CMK (cell line): ENCODE measurements around the gene INKA1.
"Not testable (repeated sequence)": the region's sequence is repeated elsewhere in the genome, so short reads cannot be mapped to it uniquely, and the experiment has no call there.

Experiments used
- DNase-seq: peaks from one replicate; pipeline ENCODE4 v3.0.0-alpha.2; 2010; ENCODE audit warnings: low read depth

Gene INKA1

DNA sequence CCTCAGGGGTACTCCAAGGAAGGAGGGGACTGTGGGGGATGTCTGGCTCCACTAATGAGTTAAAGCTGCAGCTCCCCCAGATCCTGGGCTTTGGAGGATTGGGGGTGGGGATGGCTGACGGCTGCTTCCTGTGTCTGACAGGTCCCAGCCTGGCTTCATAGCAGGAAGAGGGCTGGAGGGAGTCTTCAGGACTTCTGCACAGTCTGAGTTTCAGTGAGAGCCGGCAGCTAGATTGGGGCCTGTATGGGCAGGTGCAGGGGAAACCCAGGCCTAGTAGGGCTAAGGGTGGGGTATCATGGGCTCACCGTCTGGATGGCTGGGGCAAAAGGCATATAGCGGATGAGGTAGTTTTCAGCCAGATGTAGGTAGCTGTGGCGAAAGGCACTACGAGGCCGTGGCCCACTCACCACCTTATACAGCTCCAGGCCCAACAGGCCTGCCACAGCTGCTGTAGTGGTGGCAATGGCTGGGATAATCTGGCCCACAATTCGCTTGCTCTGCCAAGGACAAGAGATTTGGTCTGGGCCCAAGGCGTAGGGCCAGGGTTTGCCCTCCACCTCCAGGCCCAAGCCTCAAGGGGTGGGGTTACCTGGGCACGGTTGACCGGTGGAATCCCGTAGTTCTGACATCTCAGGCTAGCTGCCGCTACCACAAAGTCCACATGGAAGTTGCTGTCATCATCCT, 4.5 kb downstream of the INKA1 start:
- peak; percentile 87 for DNase-seq

DNA sequence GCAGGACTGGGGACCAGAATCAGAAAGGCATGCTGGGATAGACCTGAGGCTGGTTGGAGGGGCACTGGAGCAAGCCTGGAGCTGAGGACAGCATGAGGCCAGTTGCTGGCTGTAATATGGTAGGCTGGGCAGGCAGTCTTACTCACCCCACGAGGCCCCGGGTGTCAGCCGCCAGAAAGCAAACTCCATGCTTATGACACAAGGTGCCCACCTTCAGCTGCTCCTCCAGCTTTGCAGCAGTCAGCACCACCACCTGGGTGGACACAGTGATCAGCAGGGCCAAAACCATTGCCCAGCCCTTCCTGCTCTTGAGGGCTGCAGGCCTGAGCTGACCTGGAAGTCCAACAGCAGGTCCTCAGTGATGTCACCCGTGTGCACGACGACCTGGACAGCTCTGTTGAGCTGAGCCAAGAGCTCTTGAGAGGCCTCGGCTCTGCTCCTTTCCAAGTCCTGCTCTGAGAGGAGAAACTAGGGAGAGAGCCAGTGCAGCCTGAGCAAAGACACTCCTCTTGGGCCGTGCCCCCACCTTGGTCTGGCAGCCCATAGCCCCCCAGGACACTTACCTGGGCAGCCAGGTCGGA, 9.9 kb downstream of the INKA1 start:
- DNase-seq, result no peak

DNA sequence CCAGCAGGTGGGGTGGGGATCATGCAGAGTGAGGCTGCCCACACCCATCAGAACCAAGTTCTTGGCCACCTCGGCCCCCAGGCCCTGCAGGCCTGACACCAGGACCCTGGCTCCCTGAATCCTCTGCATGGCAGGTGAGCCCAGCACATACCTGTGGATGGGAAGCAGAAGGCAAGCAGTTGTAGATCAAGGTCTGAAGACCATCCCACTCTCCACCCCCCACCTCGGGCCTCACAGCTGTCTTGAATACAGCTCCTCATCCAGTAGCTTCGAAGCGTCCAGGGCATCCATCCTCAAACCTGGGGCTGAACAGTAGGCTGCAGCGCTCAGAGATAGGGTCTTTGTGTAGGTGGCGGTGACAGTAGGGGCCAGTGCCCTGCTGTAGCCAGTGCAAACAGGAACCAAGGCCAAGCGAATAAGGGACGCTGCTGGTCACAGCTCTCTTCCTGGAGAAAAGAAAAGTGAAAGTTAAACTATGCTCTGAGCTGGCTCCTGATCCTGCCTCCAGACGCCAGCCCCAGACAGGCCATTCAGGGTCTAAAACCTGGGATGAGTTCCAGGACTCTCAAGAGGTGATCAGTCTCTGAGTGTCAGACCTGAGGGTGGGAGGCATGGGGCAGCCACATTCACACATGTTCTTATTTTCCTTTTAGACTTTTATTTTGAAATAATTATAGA, 10.6 kb downstream of the INKA1 start, which contains the start of gene UBA7:
UBA7 (minus strand) TSS at position 457 of the 678 bp plus-strand sequence; CDS start at position 291, 166 bp downstream.
- no peak for DNase-seq

DNA sequence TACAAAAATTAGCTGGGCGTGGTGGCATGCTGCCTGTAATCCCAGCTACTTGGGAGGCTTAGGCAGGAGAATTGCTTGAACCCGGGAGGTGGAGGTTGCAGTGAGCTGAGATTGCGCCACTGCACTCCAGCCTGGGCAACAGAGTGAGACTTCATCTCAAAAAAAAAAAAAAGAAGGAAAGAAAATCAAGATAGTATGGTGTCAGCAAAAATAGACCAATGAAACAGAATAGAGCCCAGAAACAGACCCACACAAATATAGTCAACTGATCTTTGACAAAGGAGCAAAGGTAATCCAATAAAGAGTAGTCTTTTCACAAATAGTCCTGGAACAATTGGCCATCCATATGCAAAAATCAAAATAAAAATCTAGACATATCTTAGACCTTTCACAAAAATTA, 20.1 kb downstream of the INKA1 start:
- DNase-seq, result not testable (repeated sequence)

DNA sequence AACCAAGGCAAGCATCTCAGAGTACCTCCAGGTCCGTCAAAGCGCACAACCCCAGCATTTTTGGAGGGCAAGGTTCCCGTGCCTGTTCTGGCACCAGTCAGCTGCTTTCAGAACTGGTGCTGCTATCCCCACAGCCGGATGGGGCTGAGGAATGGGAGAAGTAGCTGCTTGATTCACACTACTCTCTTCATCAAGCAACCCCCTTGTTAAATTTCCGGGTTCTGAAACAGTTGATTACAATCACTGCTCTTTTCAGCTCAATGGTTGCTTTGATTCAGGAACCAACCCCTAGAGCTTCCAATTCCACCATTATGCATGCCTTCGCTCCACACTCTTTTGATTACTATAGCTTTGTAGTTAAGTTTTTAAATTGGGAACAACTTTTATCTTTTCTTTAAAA, 23.0 kb downstream of the INKA1 start:
- DNase-seq, result no peak

DNA sequence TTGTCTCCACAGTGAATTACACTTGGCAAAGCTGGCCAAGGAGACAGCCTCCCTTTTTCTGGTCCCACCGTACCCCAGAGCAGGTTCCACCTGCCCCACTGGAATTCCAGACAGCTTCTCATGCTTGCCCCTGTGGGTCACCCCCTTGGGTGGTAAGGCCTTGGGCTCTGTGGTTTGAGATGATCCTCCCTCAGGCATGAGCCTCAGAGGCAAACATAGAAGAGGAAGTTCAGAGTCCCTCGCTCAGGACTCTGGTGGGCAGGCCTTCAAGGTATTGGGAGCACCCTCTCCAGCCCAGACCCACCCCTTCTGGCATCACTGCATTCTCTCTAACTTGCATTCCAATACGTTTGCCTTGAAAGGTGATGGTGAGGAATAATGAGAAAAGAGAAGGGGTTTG, 28.3 kb downstream of the INKA1 start:
- DNase-seq, result no peak

DNA sequence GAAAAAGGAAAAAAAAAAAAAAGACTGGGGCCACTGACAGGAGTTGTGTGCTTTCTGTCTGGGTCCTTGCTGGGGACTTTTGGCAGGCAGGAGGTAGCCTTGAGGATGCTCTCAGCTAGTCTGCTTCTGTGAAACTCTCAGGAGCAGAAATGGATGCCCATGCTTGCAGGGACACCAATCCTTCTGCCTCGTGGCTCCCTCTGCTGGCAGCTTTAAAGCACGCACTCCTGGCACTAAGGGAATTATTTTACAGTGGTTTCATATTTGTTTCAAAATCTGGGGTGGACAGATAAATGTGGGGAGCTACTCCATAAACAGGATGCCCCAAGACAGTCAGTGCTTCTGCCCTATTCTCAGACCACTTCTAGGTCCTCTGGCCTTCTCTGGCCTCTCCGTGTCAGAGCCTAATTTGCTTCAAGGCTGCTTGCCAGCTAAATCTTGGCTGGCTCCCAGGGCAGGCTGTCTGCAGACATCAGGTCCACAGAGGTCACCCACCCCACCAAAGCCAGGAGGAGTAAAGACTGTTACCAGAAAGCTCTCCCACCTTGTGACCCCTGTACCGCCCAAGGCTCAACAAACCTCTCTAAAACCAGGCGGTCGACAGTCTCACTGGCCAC, 36.2 kb downstream of the INKA1 start:
- peak; percentile 54 for DNase-seq

DNA sequence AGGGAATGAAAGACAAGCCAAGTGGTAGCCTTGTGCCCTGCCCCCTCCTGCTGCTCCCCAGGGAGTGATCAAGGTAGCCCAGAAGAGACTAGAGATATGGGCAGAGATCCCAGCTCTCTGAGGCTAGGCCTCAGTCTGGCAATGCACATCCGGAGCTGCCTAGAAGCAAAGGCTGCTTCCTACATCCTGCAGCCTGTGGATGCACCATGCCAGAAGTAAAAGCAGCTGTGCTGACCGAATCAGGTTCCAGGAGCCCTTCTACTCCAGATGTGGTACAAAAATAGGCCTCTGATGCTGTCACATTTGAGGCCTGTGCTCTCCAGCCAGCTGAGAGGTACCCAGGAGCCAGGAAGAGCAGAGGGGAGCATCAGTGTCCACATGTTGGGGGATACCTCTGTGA, 37.3 kb downstream of the INKA1 start:
- no peak for DNase-seq

DNA sequence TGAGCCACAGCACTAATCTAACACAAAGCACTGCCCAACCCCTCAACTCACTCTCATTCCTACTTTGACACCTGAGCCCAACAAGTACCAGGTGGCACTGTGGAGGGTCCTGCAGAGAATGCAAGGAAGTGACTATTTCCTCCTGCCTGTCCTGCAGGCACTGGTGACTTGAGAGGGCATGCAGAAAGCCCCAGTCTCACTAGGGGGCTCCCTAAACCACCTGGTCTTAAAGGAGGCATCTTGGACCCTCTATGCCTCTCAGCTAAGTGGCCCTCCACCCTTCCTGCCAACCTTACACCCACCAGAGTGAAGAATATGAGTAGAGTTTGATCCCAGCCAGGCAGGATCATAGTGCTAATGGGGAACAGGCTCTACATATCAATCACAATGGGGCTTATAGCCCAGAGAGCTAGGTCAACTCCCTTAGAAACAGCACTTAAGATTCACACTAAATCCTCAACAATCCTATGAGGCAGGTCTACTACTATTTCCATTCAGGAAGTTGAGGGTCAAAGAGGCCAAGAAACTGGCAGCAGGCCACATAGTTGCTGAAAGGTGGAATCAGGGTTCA, 38.1 kb downstream of the INKA1 start:
- DNase-seq, result peak; percentile 49

DNA sequence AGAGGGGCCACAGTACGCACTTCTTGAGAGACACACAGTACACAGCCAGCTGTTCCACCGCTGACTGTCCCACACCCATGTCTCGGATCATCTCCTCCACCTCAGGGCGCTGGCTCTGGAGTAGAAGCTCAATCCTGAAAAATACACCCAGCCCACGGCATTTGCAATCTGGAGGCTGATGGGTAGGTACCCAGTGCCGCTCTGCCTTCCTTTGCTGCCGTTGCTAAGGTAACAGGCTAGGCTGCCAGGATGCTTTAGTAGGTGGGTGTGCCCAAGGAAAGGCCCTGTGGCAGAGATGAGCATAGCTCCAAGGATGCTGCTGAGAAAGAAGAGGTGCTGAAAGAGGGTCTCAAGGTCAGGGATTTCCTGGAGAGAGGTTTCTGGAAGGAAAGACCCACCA, 38.7 kb downstream of the INKA1 start:
- no peak for DNase-seq

DNA sequence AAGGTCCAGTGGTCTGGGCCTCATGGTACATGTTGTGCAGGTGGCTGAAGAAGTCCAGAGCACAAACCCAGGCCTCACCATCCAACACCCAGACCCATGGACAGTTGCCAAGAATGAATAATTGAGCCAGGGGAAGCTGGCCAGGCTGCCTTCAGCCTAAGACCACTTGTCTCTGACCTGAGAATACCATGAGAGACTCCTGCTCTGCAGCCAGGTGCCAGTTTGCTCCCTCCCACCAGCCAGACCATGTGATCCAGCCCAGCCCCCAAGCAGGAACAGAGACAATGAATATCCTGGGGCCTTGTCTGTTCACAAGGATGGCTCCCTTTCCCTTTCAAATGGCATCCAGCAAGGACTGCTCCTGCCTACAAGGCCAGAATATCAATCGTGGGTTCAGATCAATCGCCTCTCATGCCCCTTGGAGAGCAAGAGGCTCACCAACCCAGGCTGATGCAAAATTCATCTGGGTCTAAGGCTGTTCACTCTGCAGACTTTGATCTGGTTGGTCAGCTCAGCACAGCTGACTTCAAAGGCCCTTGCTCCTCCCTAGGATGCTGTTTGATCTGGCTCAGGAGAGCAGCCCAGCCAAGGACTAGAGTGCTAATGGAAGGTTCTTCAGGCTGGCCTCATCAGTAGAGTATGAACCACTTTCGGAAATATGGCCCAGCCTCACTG, 39.9 kb downstream of the INKA1 start:
- DNase-seq, result no peak

DNA sequence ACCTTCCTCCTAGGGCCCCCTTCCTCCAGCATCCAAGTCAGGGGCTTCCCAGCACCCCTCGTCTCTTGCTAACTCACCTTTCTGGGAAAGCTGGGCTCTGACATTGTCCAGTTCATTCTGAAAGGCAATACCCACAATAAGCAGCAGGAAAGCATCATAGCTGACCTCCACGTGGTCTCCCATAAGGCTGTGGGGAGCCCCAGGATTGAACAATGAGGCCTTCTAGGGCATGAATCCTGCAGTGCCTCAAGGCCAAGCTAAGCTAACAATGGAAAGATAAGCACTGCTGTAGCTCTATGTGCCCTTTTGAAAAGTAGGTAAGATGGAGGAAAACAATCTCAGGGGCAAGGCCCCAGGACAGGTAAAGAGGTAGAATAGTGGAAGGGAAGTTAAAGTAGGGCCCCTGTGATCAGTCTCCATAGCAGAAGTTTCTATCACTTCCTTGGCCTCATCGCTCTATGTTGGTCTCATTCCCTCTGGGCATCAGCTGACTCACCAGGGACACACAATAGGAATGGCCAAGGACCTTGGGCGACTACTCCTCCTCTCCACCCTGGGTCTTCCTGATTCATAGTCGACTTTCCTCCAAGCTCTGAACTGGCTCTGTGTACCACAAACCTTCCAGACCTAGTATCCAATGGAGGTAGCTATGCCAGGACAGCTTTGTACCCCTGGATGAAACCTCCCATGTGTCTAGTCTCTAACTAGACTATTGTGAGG, 41.6 kb downstream of the INKA1 start:
- no peak for DNase-seq

DNA sequence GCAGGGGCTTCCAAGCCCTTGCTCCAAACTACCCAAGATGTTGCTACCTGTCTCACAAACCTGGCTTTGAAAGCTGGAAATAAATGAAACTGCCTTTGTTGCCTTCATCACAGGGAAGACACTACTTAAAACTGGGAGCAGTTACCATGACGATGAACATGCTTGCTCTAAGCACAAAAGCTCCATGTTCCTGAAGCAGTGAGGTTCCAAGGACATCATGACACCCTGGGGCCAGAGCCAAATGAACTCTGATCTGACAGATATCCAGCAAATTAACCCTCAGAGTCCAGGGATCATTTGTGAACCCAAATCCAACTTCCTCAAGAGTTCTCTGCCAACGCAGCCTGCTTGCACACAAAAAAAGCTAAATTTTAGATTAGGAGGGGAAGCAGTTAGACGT, 42.6 kb downstream of the INKA1 start:
- no peak for DNase-seq
